ENCODE results near the gene HELQ. TPM values are rescaled to one million over a fixed set of nuclear protein-coding genes. Genes with fewer than 3 reads are reported as not detected.
"Not testable (repeated sequence)": the region's sequence is repeated elsewhere in the genome, so short reads cannot be mapped to it uniquely, and the experiment has no call there.

HELQ gene
- total RNA-seq, 6 experiments from 2014 or later = 9.5 to 13.0 (median 11.8) TPM

GRCh38 chr4:83417566-83417965 is 38.1 kb downstream of the HELQ start:
- Mint-ChIP-seq H3K36me3 (ENCODE audit: low read depth) (peaks cover 19% of the 10 kb centered on the region), H3K4me3 (no peak overlapping the region), H3K27ac (no peak overlapping the region), H3K27me3 (ENCODE audit: insufficient read depth) (no peaks in the 10 kb centered on the region), H3K9me3 (no peaks in the 10 kb centered on the region), H3K4me1 (ENCODE audit: low read depth) (no peaks in the 10 kb centered on the region)
- TF ChIP-seq CTCF (IDR thresholded peaks at IDR 0.05) = no peak
- no peak for DNase-seq

GRCh38 chr4:83413676-83414075 is 41.9 kb downstream of the HELQ start:
- Mint-ChIP-seq H3K9me3 (no peaks in the 10 kb centered on the region), H3K4me3 (no peak overlapping the region), H3K27me3 (ENCODE audit: insufficient read depth) (no peaks in the 10 kb centered on the region; the same call in 1 of the 2 replicates), H3K36me3 (ENCODE audit: low read depth) (peaks cover 14% of the 10 kb centered on the region), H3K27ac (no peak overlapping the region), H3K4me1 (ENCODE audit: low read depth) (no peaks in the 10 kb centered on the region)
- DNase-seq = no peak
- no peak for TF ChIP-seq CTCF (IDR thresholded peaks at IDR 0.05)

GRCh38 chr4:83408908-83409307 is 46.7 kb downstream of the HELQ start:
- no peaks in the 10 kb centered on the region; the same call in 1 of the 2 replicates for H3K27me3 Mint-ChIP-seq (ENCODE audit: insufficient read depth)
- H3K4me1 Mint-ChIP-seq (ENCODE audit: low read depth) = no peaks in the 10 kb centered on the region
- H3K4me3 Mint-ChIP-seq = no peak overlapping the region
- no peak overlapping the region for H3K27ac Mint-ChIP-seq
- peaks cover 8% of the 10 kb centered on the region; the same call in 1 of the 2 replicates for H3K36me3 Mint-ChIP-seq (ENCODE audit: low read depth)
- no peak for DNase-seq
- H3K9me3 Mint-ChIP-seq = no peaks in the 10 kb centered on the region
- no peak for TF ChIP-seq CTCF (IDR thresholded peaks at IDR 0.05)

GRCh38 chr4:83405844-83406816 is 49.5 kb downstream of the HELQ start:
- no peak for TF ChIP-seq CTCF (IDR thresholded peaks at IDR 0.05)
- H3K9me3 Mint-ChIP-seq = no peaks in the 10 kb centered on the region
- H3K4me3 Mint-ChIP-seq = no peak overlapping the region
- H3K27me3 Mint-ChIP-seq (ENCODE audit: insufficient read depth) = no peaks in the 10 kb centered on the region; the same call in 1 of the 2 replicates
- no peaks in the 10 kb centered on the region; the same call in 1 of the 2 replicates for H3K36me3 Mint-ChIP-seq (ENCODE audit: low read depth)
- no peaks in the 10 kb centered on the region for H3K4me1 Mint-ChIP-seq (ENCODE audit: low read depth)
- no peak for DNase-seq
- H3K27ac Mint-ChIP-seq = no peak overlapping the region

GRCh38 chr4:83398158-83398557 is 57.5 kb downstream of the HELQ start:
- not testable (repeated sequence) for H3K4me1 Mint-ChIP-seq (ENCODE audit: low read depth); H3K27ac Mint-ChIP-seq; H3K4me3 Mint-ChIP-seq; H3K27me3 Mint-ChIP-seq (ENCODE audit: insufficient read depth); H3K9me3 Mint-ChIP-seq; DNase-seq
- peaks cover 12% of the 10 kb centered on the region for H3K36me3 Mint-ChIP-seq (ENCODE audit: low read depth)

- no peak for TF ChIP-seq CTCF (IDR thresholded peaks at IDR 0.05)
- H3K4me1 Mint-ChIP-seq (ENCODE audit: low read depth) = no peaks in the 10 kb centered on the region
- no peak overlapping the region for H3K27ac Mint-ChIP-seq
- no peaks in the 10 kb centered on the region for H3K9me3 Mint-ChIP-seq
- no peak overlapping the region for H3K4me3 Mint-ChIP-seq
- peaks cover 6% of the 10 kb centered on the region; the same call in 1 of the 2 replicates for H3K36me3 Mint-ChIP-seq (ENCODE audit: low read depth)
- H3K27me3 Mint-ChIP-seq (ENCODE audit: insufficient read depth) = peaks cover 1% of the 10 kb centered on the region
- no peak for DNase-seq
These were observed 61.7 kb downstream of the HELQ start for GRCh38 chr4:83393908-83394307.
